PC-3 (cell line): ENCODE results near the gene AEN. TPM values are rescaled to one million over a fixed set of nuclear protein-coding genes. Genes with fewer than 3 reads are reported as not detected.

ENCODE experiments used
- ATAC-seq: fragments of 200-7000 bp; cut with Tn5 transposase; 2 replicates; pipeline ENCODE4 v1.9.1; 2020; ENCODE audit warnings: mild to moderate bottlenecking, moderate library complexity
- BruUV-seq: library from RNA; stranded (reverse); fragments of 400-500 nt; replicated peaks from 2 replicates; lab custom pipeline; 2021; lab: Mats Ljungman, UMichigan
- CTCF ChIA-PET: fragments of 300-600 bp; sonication (Branson Sonifier 250); formaldehyde crosslinking; loops from one replicate; lab custom pipeline; 2022; ENCODE audit warnings: antibody characterized with exemption; lab: Charles Lee
- POLR2A ChIA-PET: fragments of 300-600 bp; sonication (Branson Sonifier 250); formaldehyde crosslinking; loops from one replicate; lab custom pipeline; 2022; ENCODE audit warnings: antibody characterized with exemption; ENCODE audit not compliant: unreplicated experiment; lab: Charles Lee
- DNase-seq: peaks from one replicate; pipeline ENCODE4 v3.0.0-alpha.2; 2015
- H2AFZ ChIP-seq: fragments of 300-600 bp; sonication (generic); 2 replicates; pipeline ENCODE4 v1.6.0; 2016; ENCODE audit warnings: antibody characterized with exemption, low read length
- H3F3A ChIP-seq: fragments of 300-600 bp; sonication (generic); one replicate; pipeline ENCODE4 v1.6.0; 2017; ENCODE audit warnings: antibody characterized with exemption, low read length, control low read depth, mild to moderate bottlenecking; ENCODE audit not compliant: unreplicated experiment
- H3K27ac ChIP-seq: fragments of 300-600 bp; sonication (generic); 2 replicates; pipeline ENCODE4 v1.5.1; 2016; ENCODE audit warnings: mild to moderate bottlenecking, low read length
- H3K27me3 ChIP-seq: fragments of 300-600 bp; sonication (generic); 2 replicates; pipeline ENCODE4 v1.6.1; 2016; ENCODE audit warnings: low read length, mixed read lengths
- H3K36me3 ChIP-seq: fragments of 300-600 bp; sonication (generic); 2 replicates; pipeline ENCODE4 v1.6.1; 2016; ENCODE audit warnings: low read depth, mixed run types, low read length, mixed read lengths
- H3K4me1 ChIP-seq: fragments of 300-600 bp; sonication (generic); 2 replicates; pipeline ENCODE4 v1.5.1; 2016; ENCODE audit warnings: low read length; ENCODE audit not compliant: insufficient read depth
- H3K4me2 ChIP-seq: fragments of 300-600 bp; sonication (generic); 2 replicates; pipeline ENCODE4 v1.6.0; 2016; ENCODE audit warnings: low read length
- H3K4me3 ChIP-seq: fragments of 300-600 bp; sonication (generic); 2 replicates; pipeline ENCODE4 v1.5.1; 2016; ENCODE audit warnings: mild to moderate bottlenecking, low read length, mixed read lengths
- H3K79me2 ChIP-seq: fragments of 300-600 bp; sonication (generic); 2 replicates; pipeline ENCODE4 v1.6.1; 2017; ENCODE audit warnings: low read length, mixed read lengths
- H3K9ac ChIP-seq: fragments of 300-600 bp; sonication (generic); 2 replicates; pipeline ENCODE4 v1.6.0; 2016; ENCODE audit warnings: mild to moderate bottlenecking, low read length
- H3K9me2 ChIP-seq: fragments of 300-600 bp; sonication (generic); replicated peaks from 2 replicates; pipeline ENCODE4 v1.6.1; 2016; ENCODE audit warnings: mixed run types, low read length, mixed read lengths
- H3K9me3 ChIP-seq: fragments of 300-600 bp; sonication (generic); 2 replicates; pipeline ENCODE4 v1.6.1; 2016; ENCODE audit warnings: low read length, mixed read lengths
- H4K20me1 ChIP-seq: fragments of 300-600 bp; sonication (generic); 2 replicates; pipeline ENCODE4 v1.6.1; 2016; ENCODE audit warnings: low read length, mixed read lengths
- CTCF ChIP-seq: fragments of 300-600 bp; sonication (generic); conservative IDR thresholded peaks from 2 replicates; pipeline ENCODE4 v1.5.1; 2017; ENCODE audit warnings: antibody characterized with exemption, low read depth, mild to moderate bottlenecking, low read length
- EZH2 ChIP-seq: fragments of 300-600 bp; sonication (generic); IDR thresholded peaks from one replicate; pipeline ENCODE4 v1.6.1; 2017; ENCODE audit warnings: antibody characterized with exemption, mild to moderate bottlenecking, low read length; ENCODE audit not compliant: unreplicated experiment
- EZH2phosphoT487 ChIP-seq: fragments of 300-600 bp; sonication (generic); IDR thresholded peaks from 2 replicates; pipeline ENCODE4 v1.6.1; 2018; ENCODE audit warnings: mild to moderate bottlenecking, antibody characterized with exemption, low read length, borderline replicate concordance
- intact Hi-C: fragments of 100-400 bp; cut with micrococcal nuclease; formaldehyde crosslinking; loops from 2 replicates; pipeline ENCODE4 v1.9.0; 2023
- total RNA-seq: library from RNA; depleted of rRNA; stranded (reverse); fragments of >200 nt; gene quantifications from 2 replicates; pipeline ENCODE4 v1.2.3, GENCODE V29; 2014

AEN gene
- total RNA-seq, 1 experiment from 2014 or later = 81.3 TPM

GRCh38 chr15:88624156-88624970 lies 3.2 kb downstream of the AEN start:
- Histone ChIP-seq H3K27ac (peak overlapping the region; percentile 98), H4K20me1 (peaks cover 30% of the 10 kb centered on the region; the same call in 1 of the 2 replicates)
- ATAC-seq = no peak

GRCh38 chr15:88624971-88625490 lies 3.9 kb downstream of the AEN start:
- H4K20me1 ChIP-seq = peaks cover 30% of the 10 kb centered on the region; the same call in 1 of the 2 replicates

More at GRCh38 chr15:88624156-88624970, 3.2 kb downstream of the AEN start:
- intact Hi-C loops = loop anchor here (1.0 to 10.0 kb wide), 3 partner anchors 33 to 210 kb away; no protein-coding TSS in a partner anchor
- no peak for DNase-seq
- ChIA-PET CTCF (interaction anchor here (0.6 to 1.6 kb wide), 5 partner anchors 11 to 211 kb away, joined by 3 to 17 read pairs (median 4); partner anchors contain the start of genes ISG20, MRPL46 and MRPS11), POLR2A (interaction anchor here (0.6 kb wide), 1 partner anchor 573 kb away, joined by 3 read pairs; no protein-coding TSS in a partner anchor)
- peaks cover 80% of the 10 kb centered on the region for H3K79me2 ChIP-seq
- TF ChIP-seq EZH2 = no peak
- TF ChIP-seq CTCF = peak; percentile 42; the same call in 1 of the 2 replicates
- BruUV-seq = no TSS peak
- H3K36me3 ChIP-seq = peaks cover 44% of the 10 kb centered on the region
- H3K9me2 ChIP-seq = no peaks in the 10 kb centered on the region
- H3K4me3 ChIP-seq = peak overlapping the region; percentile 90
- no peaks in the 10 kb centered on the region for H3K27me3 ChIP-seq
- H3F3A ChIP-seq = no peaks in the 10 kb centered on the region
- no peaks in the 10 kb centered on the region for H3K9me3 ChIP-seq
- H2AFZ ChIP-seq = no peak overlapping the region
- peaks cover 61% of the 10 kb centered on the region for H3K4me1 ChIP-seq
- H3K4me2 ChIP-seq = peak overlapping the region; percentile 99
- H3K9ac ChIP-seq = peak overlapping the region; percentile 88

More at GRCh38 chr15:88624971-88625490, 3.9 kb downstream of the AEN start:
- TF ChIP-seq EZH2 (no peak), EZH2phosphoT487 (no peak), CTCF (no peak)
- ChIA-PET CTCF (interaction anchor here (0.6 to 1.6 kb wide), 5 partner anchors 10 to 210 kb away, joined by 3 to 17 read pairs (median 4); partner anchors contain the start of genes ISG20, MRPL46 and MRPS11), POLR2A (interaction anchor here (0.6 kb wide), 1 partner anchor 572 kb away, joined by 3 read pairs; no protein-coding TSS in a partner anchor)
- Histone ChIP-seq H3K9me3 (no peaks in the 10 kb centered on the region), H3K9me2 (no peaks in the 10 kb centered on the region), H3K4me2 (peak overlapping the region; percentile 99; the same call in 1 of the 2 replicates), H2AFZ (no peak overlapping the region), H3K9ac (peak overlapping the region; percentile 88; the same call in 1 of the 2 replicates), H3K79me2 (peaks cover 86% of the 10 kb centered on the region), H3K27ac (0 out of 2 replicates have a peak overlapping the region, but pooled peaks have one; percentile 98), H3K4me3 (no peak overlapping the region), H3K36me3 (peaks cover 50% of the 10 kb centered on the region), H3F3A (no peaks in the 10 kb centered on the region), H3K4me1 (peaks cover 68% of the 10 kb centered on the region), H3K27me3 (no peaks in the 10 kb centered on the region)
- DNase-seq = no peak
- no peak for ATAC-seq
- intact Hi-C loops = loop anchor here (1.0 to 10.0 kb wide), 3 partner anchors 32 to 210 kb away; no protein-coding TSS in a partner anchor
- no TSS peak for BruUV-seq
